PFSK-1 (cell line): ENCODE data around the gene HMCN2.

Experiments used
- FOXP2 ChIP-seq: optimal IDR thresholded peaks from 2 replicates; pipeline ENCODE3; 2011; ENCODE audit warnings: borderline replicate concordance, control low read depth, inconsistent platforms; ENCODE audit not compliant: insufficient read depth; ENCODE audit errors: extremely low read length, extremely low read depth
- POLR2AphosphoS5 ChIP-seq: IDR thresholded peaks from 2 replicates; pipeline ENCODE4 v1.6.1; 2012; ENCODE audit warnings: low read depth, mild to moderate bottlenecking, control low read depth, low read length, moderate library complexity
- SIN3A ChIP-seq: IDR thresholded peaks from 2 replicates; pipeline ENCODE4 v1.6.1; 2012; ENCODE audit warnings: mild to moderate bottlenecking, low read length, moderate library complexity, borderline replicate concordance; ENCODE audit not compliant: insufficient read depth
- TAF1 ChIP-seq: IDR thresholded peaks from 2 replicates; pipeline ENCODE4 v1.6.1; 2012; ENCODE audit warnings: low read length, control low read depth, borderline replicate concordance; ENCODE audit not compliant: insufficient read depth
- TF ChIP-seq, protein P1 (sequence below), 2 experiments: IDR thresholded peaks; 2 replicates each; pipeline versions ENCODE4 v1.6.1 to v1.8.0; 2011 to 2012; ENCODE audit warnings: low read depth in 2 of 2, low read length in 2 of 2, control low read depth in 1 of 2, inconsistent platforms in 1 of 2, mild to moderate bottlenecking in 1 of 2, moderate library complexity in 1 of 2; ENCODE audit not compliant: insufficient read depth in 1 of 2

Gene HMCN2

DNA sequence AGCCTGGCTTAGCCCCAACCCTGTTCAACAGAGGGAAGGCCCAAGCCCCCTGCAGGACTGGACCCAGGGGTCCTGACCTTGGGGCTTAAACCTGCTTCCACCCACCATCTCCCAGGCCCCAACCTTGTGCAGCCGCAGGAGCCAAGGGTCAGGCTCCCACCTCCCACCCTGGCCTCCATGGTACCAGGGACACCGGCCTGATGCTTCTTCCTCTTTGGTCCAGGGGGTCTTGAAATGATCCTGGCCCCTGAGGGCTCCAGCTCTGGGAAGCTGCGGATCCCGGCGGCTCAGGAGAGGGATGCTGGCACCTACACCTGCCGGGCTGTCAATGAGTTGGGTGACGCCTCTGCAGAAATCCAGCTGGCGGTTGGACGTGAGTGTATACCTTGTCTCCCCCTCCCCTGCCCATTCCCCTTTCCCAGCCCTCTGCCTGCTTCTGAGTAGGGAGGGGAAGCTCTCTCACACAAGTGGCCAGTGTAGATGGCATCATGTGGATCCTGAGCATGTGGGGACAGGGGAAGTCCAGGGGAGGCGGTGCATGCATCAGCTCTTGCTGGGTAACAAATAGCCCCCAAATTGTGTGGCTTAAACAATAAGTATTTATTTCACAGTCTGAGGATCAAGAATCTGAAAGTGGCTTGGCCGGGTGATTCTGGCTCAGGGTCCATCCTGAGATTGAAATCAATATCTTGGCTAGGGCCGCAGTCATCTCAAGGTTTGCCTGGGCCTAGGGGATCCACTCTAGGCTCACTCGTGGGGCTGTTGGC is 44.3 kb downstream of the HMCN2 start:
- TF ChIP-seq FOXP2 = no peak
- TF ChIP-seq TAF1 = no peak
- TF ChIP-seq, protein P1, sequence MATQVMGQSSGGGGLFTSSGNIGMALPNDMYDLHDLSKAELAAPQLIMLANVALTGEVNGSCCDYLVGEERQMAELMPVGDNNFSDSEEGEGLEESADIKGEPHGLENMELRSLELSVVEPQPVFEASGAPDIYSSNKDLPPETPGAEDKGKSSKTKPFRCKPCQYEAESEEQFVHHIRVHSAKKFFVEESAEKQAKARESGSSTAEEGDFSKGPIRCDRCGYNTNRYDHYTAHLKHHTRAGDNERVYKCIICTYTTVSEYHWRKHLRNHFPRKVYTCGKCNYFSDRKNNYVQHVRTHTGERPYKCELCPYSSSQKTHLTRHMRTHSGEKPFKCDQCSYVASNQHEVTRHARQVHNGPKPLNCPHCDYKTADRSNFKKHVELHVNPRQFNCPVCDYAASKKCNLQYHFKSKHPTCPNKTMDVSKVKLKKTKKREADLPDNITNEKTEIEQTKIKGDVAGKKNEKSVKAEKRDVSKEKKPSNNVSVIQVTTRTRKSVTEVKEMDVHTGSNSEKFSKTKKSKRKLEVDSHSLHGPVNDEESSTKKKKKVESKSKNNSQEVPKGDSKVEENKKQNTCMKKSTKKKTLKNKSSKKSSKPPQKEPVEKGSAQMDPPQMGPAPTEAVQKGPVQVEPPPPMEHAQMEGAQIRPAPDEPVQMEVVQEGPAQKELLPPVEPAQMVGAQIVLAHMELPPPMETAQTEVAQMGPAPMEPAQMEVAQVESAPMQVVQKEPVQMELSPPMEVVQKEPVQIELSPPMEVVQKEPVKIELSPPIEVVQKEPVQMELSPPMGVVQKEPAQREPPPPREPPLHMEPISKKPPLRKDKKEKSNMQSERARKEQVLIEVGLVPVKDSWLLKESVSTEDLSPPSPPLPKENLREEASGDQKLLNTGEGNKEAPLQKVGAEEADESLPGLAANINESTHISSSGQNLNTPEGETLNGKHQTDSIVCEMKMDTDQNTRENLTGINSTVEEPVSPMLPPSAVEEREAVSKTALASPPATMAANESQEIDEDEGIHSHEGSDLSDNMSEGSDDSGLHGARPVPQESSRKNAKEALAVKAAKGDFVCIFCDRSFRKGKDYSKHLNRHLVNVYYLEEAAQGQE (IDR thresholded peaks at IDR 0.05; ENCODE audit: insufficient read depth in 1 of 2, low read depth in 2 of 2, low read length in 2 of 2) = no peak
- TF ChIP-seq SIN3A = no peak

DNA sequence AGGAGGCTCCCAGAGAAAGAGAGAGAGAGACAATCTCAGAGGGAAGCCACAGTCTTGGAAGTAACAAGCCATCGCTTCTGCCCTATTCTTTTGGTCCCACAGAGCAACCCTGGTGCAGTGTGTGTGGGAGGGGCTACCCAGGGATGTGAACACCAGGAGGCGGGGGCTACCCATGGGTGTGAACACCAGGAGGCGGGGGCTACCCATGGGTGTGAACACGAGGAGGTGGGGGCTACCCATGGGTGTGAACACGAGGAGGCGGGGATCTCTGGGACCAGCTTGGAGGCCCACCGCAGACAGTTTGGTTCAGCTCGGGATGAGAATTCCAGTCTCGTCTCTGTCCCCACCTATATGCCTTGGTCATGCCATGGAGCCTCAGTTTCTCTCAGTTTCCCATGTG is 44.9 kb downstream of the HMCN2 start:
- TF ChIP-seq FOXP2 (no peak), TAF1 (no peak), SIN3A (no peak), POLR2AphosphoS5 (no peak)
- TF ChIP-seq, protein P1 (IDR thresholded peaks at IDR 0.05; ENCODE audit: insufficient read depth in 1 of 2, low read depth in 2 of 2, low read length in 2 of 2) = no peak

DNA sequence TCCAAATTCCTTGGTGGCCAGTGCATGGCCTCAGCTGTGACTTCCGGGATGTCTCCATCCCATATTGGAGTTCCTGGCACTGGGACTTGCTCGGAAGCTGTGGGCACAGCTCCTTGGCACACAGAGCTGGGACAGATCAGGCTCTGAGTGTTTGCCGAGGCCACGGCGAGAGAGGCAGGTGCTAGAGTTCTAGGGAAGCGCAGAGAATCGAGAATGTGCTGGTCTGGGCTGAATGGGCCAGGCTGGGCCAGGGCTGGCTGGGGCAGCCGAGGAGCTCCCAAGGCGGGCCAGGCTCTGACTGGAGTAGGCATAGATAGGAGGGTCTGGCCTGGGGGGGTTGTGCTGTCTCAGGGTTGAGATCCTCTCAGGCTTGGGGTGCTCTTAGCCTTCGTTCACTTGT is 45.4 kb downstream of the HMCN2 start:
- TF ChIP-seq FOXP2 (no peak), SIN3A (no peak), POLR2AphosphoS5 (no peak), TAF1 (no peak)
- TF ChIP-seq, protein P1 (IDR thresholded peaks at IDR 0.05; ENCODE audit: insufficient read depth in 1 of 2, low read depth in 2 of 2, low read length in 2 of 2) = no peak

DNA sequence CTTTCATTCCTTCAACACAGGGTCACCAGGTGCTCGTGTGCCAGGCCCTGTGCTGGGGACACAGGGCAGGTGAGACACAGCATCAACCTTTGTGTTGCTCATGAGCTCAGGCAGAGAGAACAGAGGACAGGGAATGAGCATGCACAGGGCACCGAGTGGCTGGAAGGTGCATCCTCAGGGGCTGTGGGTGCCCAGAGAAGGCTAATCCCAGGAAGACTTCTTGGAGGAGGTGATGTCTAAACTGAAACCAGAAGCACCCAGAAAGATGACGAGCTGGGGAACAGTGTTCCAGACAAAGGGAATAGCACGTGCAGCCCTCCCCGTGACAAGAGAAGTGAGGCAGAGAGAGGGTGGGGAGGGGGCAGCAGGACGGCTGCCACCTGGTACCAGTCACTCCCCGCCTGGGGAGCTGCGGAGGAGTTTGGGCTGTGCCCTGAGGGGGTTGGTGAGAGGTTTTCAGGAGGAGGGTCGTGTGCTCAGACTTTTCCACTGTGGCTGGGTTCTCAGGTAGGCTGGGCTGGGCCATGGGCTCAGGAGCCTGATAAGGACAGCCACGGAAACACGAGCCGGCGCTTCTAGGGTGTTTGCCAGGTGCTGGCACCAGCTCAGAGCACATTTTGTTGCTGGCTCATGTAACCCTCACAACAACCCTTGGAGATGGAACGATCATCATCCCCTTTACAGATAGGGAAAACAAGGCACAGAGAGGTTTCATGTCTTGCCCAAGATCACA is 46.0 kb downstream of the HMCN2 start:
- no peak for TF ChIP-seq SIN3A
- no peak for TF ChIP-seq POLR2AphosphoS5
- TF ChIP-seq, protein P1 (IDR thresholded peaks at IDR 0.05; ENCODE audit: insufficient read depth in 1 of 2, low read depth in 2 of 2, low read length in 2 of 2) = no peak
- TF ChIP-seq TAF1 = no peak
- TF ChIP-seq FOXP2 = no peak
